ENCODE measurements around the gene PSMD1.
A peak's percentile ranks its signal among the peaks of the same experiment; 100 is the strongest.

PSMD1 gene

GRCh38 chr2:231184319-231184718 is 127.7 kb downstream of the PSMD1 start:
- no peak for TF ChIP-seq POLR2A (IDR thresholded peaks at IDR 0.05; ENCODE audit: extremely low read depth, insufficient read length)
- no peak for TF ChIP-seq MAX (IDR thresholded peaks at IDR 0.05; ENCODE audit: low read depth, low read length)
- no peak for TF ChIP-seq MYC (IDR thresholded peaks at IDR 0.05; ENCODE audit: low read depth, low read length)
- DNase-seq (ENCODE audit: low read depth) = no peak
- H3K4me3 ChIP-seq (ENCODE audit: low read depth, low read length) = no peak overlapping the region

DNA sequence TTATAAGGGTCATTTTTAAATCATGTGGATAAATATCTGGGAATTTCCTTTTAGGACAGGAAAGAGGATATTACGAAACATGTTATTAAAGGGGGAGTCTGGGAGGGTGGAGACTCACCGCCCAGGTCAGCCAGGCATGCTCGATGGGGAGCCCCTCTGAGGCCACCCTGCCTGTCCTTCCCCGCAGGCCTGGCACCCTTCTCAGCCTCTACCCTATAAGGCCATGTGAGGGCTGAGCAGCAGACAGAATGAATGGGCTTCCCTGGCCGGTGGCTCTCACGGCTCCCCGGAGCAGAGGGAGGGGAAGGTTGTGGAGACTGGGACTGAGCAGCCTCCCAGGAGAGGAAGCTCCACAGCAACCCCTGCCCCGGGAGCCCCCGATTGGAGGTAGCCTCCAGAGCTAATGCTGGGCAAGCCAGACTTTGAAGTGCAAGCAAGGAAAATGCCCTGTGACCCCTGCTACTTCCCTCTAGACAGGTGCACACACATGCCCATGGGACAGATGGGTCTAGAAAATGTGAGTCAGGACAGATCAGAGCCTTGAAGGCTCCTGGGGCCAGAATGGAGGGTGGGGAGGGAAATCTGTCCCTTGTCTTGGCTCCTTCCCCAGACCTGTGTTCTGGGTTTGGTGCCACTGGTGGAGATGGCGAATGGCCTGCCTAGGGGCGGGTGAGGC is 128.5 kb downstream of the PSMD1 start:
- peak; percentile 38 for DNase-seq (ENCODE audit: low read depth)
- no peak overlapping the region for H3K4me3 ChIP-seq (ENCODE audit: low read depth, low read length)
- TF ChIP-seq CTCF (IDR thresholded peaks at IDR 0.05; ENCODE audit: low read depth, low read length) = no peak
- no peak for TF ChIP-seq MAX (IDR thresholded peaks at IDR 0.05; ENCODE audit: low read depth, low read length)
- TF ChIP-seq POLR2A (IDR thresholded peaks at IDR 0.05; ENCODE audit: extremely low read depth, insufficient read length) = no peak
- no peak for TF ChIP-seq MYC (IDR thresholded peaks at IDR 0.05; ENCODE audit: low read depth, low read length)

DNA sequence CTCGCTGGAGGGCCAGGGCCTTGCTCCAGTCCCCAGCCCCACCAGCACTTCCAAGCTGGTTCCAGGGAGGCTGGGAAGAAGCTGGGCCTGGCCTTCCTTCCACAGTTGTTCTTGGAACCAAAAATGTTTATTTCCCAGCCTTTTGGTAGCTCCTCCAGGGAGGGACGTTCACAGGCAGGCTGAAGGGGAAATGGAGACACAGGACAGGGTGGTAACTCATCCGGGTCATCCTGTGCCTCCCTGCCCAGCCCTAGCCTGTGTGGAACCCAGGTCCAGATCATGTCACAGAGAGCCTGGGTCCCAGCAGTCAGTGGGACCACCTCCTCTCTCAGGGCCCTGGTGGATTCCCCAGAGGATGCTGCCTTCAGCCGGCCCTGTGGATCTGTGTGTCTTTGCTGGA is 129.2 kb downstream of the PSMD1 start:
- no peak for TF ChIP-seq CTCF (IDR thresholded peaks at IDR 0.05; ENCODE audit: low read depth, low read length)
- no peak overlapping the region for H3K4me3 ChIP-seq (ENCODE audit: low read depth, low read length)
- no peak for DNase-seq (ENCODE audit: low read depth)

GRCh38 chr2:231186325-231186724 is 129.7 kb downstream of the PSMD1 start:
- TF ChIP-seq MYC (IDR thresholded peaks at IDR 0.05; ENCODE audit: low read depth, low read length) (no peak), MAX (IDR thresholded peaks at IDR 0.05; ENCODE audit: low read depth, low read length) (no peak), CTCF (IDR thresholded peaks at IDR 0.05; ENCODE audit: low read depth, low read length) (no peak), POLR2A (IDR thresholded peaks at IDR 0.05; ENCODE audit: extremely low read depth, insufficient read length) (no peak)
- no peak overlapping the region for H3K4me3 ChIP-seq (ENCODE audit: low read depth, low read length)
- no peak for DNase-seq (ENCODE audit: low read depth)

- DNase-seq (ENCODE audit: low read depth) = no peak
- no peak for TF ChIP-seq POLR2A (IDR thresholded peaks at IDR 0.05; ENCODE audit: extremely low read depth, insufficient read length)
- TF ChIP-seq MYC (IDR thresholded peaks at IDR 0.05; ENCODE audit: low read depth, low read length) = no peak
- no peak for TF ChIP-seq MAX (IDR thresholded peaks at IDR 0.05; ENCODE audit: low read depth, low read length)
- no peak for TF ChIP-seq CTCF (IDR thresholded peaks at IDR 0.05; ENCODE audit: low read depth, low read length)
- no peak overlapping the region for H3K4me3 ChIP-seq (ENCODE audit: low read depth, low read length)
Measured at GRCh38 chr2:231187736-231188505, 131.3 kb downstream of the PSMD1 start.

GRCh38 chr2:231188506-231189170 is 132.0 kb downstream of the PSMD1 start:
- H3K4me3 ChIP-seq (ENCODE audit: low read depth, low read length) = no peak overlapping the region
- DNase-seq (ENCODE audit: low read depth) = no peak
- TF ChIP-seq MYC (IDR thresholded peaks at IDR 0.05; ENCODE audit: low read depth, low read length) (no peak), POLR2A (IDR thresholded peaks at IDR 0.05; ENCODE audit: extremely low read depth, insufficient read length) (no peak), MAX (IDR thresholded peaks at IDR 0.05; ENCODE audit: low read depth, low read length) (no peak), CTCF (IDR thresholded peaks at IDR 0.05; ENCODE audit: low read depth, low read length) (no peak)

All from NB4 (cell line).